GM12878 (cell line): ENCODE measurements around the gene TTLL10. TPM values are rescaled to one million over a fixed set of nuclear protein-coding genes. Genes with fewer than 3 reads are reported as not detected.

Source experiments
- ATAC-seq: fragments of 200-7000 bp; cut with Tn5 transposase; 3 replicates; pipeline ENCODE4 v1.9.1; 2020; ENCODE audit warnings: mild to moderate bottlenecking, moderate library complexity
- BruUV-seq: library from RNA; stranded (reverse); fragments of 400-500 nt; replicated peaks from 2 replicates; lab custom pipeline; 2021; lab: Mats Ljungman, UMichigan
- CTCF ChIA-PET: fragments of 300-600 bp; sonication (Branson Sonifier 250); formaldehyde crosslinking; extraction: SDS; loops from one replicate; lab custom pipeline; 2021; ENCODE audit warnings: inconsistent platforms; lab: Yijun Ruan, JAX
- POLR2A ChIA-PET: fragments of 350-600 bp; formaldehyde crosslinking; extraction: SDS; loops from one replicate; lab custom pipeline; 2021; ENCODE audit warnings: inconsistent platforms; lab: Charles Lee
- RAD21 ChIA-PET: fragments of 300-600 bp; sonication (Branson Sonifier 250); formaldehyde crosslinking; loops from one replicate; lab custom pipeline; 2023; ENCODE audit warnings: antibody characterized with exemption; ENCODE audit not compliant: unreplicated experiment; lab: Charles Lee
- SMC1A ChIA-PET: fragments of 300-600 bp; sonication (Branson Sonifier 250); formaldehyde crosslinking; loops from one replicate; lab custom pipeline; 2023; ENCODE audit not compliant: unreplicated experiment, uncharacterized antibody; lab: Charles Lee
- DNase-seq: peaks from one replicate; pipeline ENCODE4 v3.0.0-alpha.2; 2011; ENCODE audit warnings: low read depth, low spot score
- FAIRE-seq: peaks from 3 replicates; lab custom pipeline; 2011; peaks lifted over from hg19 to GRCh38; lab: Jason Lieb, UNC
- H2AFZ ChIP-seq: 2 replicates; pipeline ENCODE4 v1.6.0; 2011; ENCODE audit warnings: low read depth, low read length, control low read depth; ENCODE audit not compliant: control insufficient read depth
- H3K27ac ChIP-seq: 2 replicates; pipeline ENCODE4 v1.5.1; 2011; ENCODE audit warnings: control low read depth; ENCODE audit not compliant: control insufficient read depth, insufficient read depth
- H3K27me3 ChIP-seq, 2 experiments: replicated peaks in 1 of 2; 2 replicates each; pipeline versions ENCODE4 v1.6.0 to v1.6.1; 2011; ENCODE audit warnings: low read length in 1 of 2; ENCODE audit not compliant: control insufficient read depth in 2 of 2, insufficient read depth in 2 of 2
- H3K36me3 ChIP-seq, 2 experiments: 2 replicates each; pipeline ENCODE4 v1.5.1; 2011; ENCODE audit warnings: low read length in 1 of 2; ENCODE audit not compliant: control insufficient read depth in 2 of 2, insufficient read depth in 2 of 2
- H3K4me1 ChIP-seq: 2 replicates; pipeline ENCODE4 v1.6.1; 2011; ENCODE audit warnings: mild to moderate bottlenecking, low read length, moderate library complexity, mixed read lengths; ENCODE audit not compliant: control insufficient read depth, insufficient read depth
- H3K4me2 ChIP-seq: 2 replicates; pipeline ENCODE4 v1.6.0; 2011; ENCODE audit warnings: control low read depth; ENCODE audit not compliant: control insufficient read depth, insufficient read depth
- H3K4me3 ChIP-seq: fragments of 200-600 bp; sonication (generic); 2 replicates; pipeline ENCODE4 v1.5.1; 2016
- H3K79me2 ChIP-seq: 2 replicates; pipeline ENCODE4 v1.6.0; 2011; ENCODE audit warnings: low read length; ENCODE audit not compliant: control insufficient read depth, insufficient read depth
- H3K9ac ChIP-seq: 2 replicates; pipeline ENCODE4 v1.8.0; 2011; ENCODE audit warnings: low read length, control low read depth, mixed read lengths; ENCODE audit not compliant: control insufficient read depth, insufficient read depth
- H3K9me3 ChIP-seq: replicated peaks from 3 replicates; pipeline ENCODE4 v1.5.1; 2011; ENCODE audit warnings: mild to moderate bottlenecking, low read length; ENCODE audit not compliant: control insufficient read depth, insufficient read depth
- H4K20me1 ChIP-seq: 2 replicates; pipeline ENCODE4 v1.6.0; 2011; ENCODE audit not compliant: control insufficient read depth, insufficient read depth
- ATF7 ChIP-seq: fragments of 450-650 bp; IDR thresholded peaks from 2 replicates; pipeline ENCODE4 v1.6.1; 2016; ENCODE audit warnings: low read depth, mild to moderate bottlenecking
- HSF1 ChIP-seq: fragments of 150-350 bp; IDR thresholded peaks from 2 replicates; pipeline ENCODE4 v1.6.1; 2014; ENCODE audit warnings: mild to moderate bottlenecking, low read depth, low read length
- IKZF2 ChIP-seq, 2 experiments: fragments of 450-650 bp; IDR thresholded peaks; 2 replicates each; pipeline ENCODE4 v1.6.1; 2017; ENCODE audit warnings: mild to moderate bottlenecking in 2 of 2, moderate library complexity in 2 of 2
- LARP7 ChIP-seq: fragments of 450-650 bp; IDR thresholded peaks from 2 replicates; pipeline ENCODE4 v1.6.1; 2017; ENCODE audit warnings: mild to moderate bottlenecking
- MLLT1 ChIP-seq: fragments of 450-650 bp; IDR thresholded peaks from 2 replicates; pipeline ENCODE4 v1.6.1; 2016; ENCODE audit warnings: mild to moderate bottlenecking
- POLR2A ChIP-seq: IDR thresholded peaks from 2 replicates; pipeline ENCODE4 v1.6.1; 2011; ENCODE audit warnings: low read depth, mild to moderate bottlenecking, low read length
- POU2F2 ChIP-seq: IDR thresholded peaks from 3 replicates; pipeline ENCODE4 v1.6.1; 2011; ENCODE audit warnings: low read depth, mild to moderate bottlenecking, low read length, borderline replicate concordance
- RCOR1 ChIP-seq: conservative IDR thresholded peaks from 2 replicates; pipeline ENCODE4 v1.6.1; 2012; ENCODE audit warnings: low read depth, low read length, improper control_type of control experiment
- RELA ChIP-seq: fragments of 450-650 bp; IDR thresholded peaks from 2 replicates; pipeline ENCODE4 v1.8.0; 2014; ENCODE audit warnings: borderline replicate concordance; ENCODE audit not compliant: partially characterized antibody
- SKIL ChIP-seq: fragments of 450-650 bp; IDR thresholded peaks from 2 replicates; pipeline ENCODE4 v1.6.1; 2017; ENCODE audit warnings: mild to moderate bottlenecking, low read depth, inconsistent platforms; ENCODE audit not compliant: poor library complexity, severe bottlenecking
- ZSCAN29 ChIP-seq: fragments of 450-650 bp; IDR thresholded peaks from 2 replicates; pipeline ENCODE4 v1.6.1; 2017; ENCODE audit warnings: mild to moderate bottlenecking, moderate library complexity
- WGBS: methylation state at CpG from one replicate; pipeline ENCODE4 v1.1.6; 2016; ENCODE audit warnings: low lambda C conversion rate; ENCODE audit not compliant: insufficient replicate concordance, insufficient coverage; ENCODE audit errors: missing lambda C conversion rate; 5-methylcytosine and 5-hydroxymethylcytosine counted together
- in situ Hi-C: fragments of 300-500 bp; cut with MboI; formaldehyde crosslinking; loops from 9 replicates; pipeline ENCODE4 v1.14.3; 2018; ENCODE audit warnings: mixed read lengths
- intact Hi-C: fragments of 100-400 bp; cut with micrococcal nuclease; formaldehyde crosslinking; loops from one replicate; pipeline ENCODE4 v1.14.2; 2022; ENCODE audit not compliant: unreplicated experiment
- polyA plus RNA-seq, 11 experiments: library from polyadenylated mRNA; depleted of rRNA in 4 of 11; unstranded in 6 of 11; stranded (reverse) in 5 of 11; fragments of >200 nt; fragmentation: Nextera tagmentation in 4 of 11; fragmentation: Illumina TruSeq in 1 of 11; extraction: Ambion mirVana in 4 of 11; extraction: Trizol in 1 of 11; gene quantifications; 1 replicate in 1 of 11; 2 replicates in 10 of 11; pipeline versions ENCODE4 v1.2.1 to v1.2.3, GENCODE V29; 2011 to 2016; ENCODE audit warnings: inconsistent platforms in 2 of 11, missing spikeins in 2 of 11, low read depth in 1 of 11
- total RNA-seq, 4 experiments: library from RNA; depleted of rRNA in 3 of 4; stranded (reverse); fragments of >200 nt in 3 of 4; fragmentation: Illumina TruSeq in 1 of 4; extraction: Trizol in 1 of 4; gene quantifications; 2 replicates each; pipeline versions ENCODE4 v1.2.1 to v1.2.3, GENCODE V29; 2013 to 2021

Gene TTLL10
- total and polyA plus RNA-seq, 10 of the 15 experiments (the other 5 are each of a cell fraction or from before 2014, with no cell fraction given) = not detected

DNA sequence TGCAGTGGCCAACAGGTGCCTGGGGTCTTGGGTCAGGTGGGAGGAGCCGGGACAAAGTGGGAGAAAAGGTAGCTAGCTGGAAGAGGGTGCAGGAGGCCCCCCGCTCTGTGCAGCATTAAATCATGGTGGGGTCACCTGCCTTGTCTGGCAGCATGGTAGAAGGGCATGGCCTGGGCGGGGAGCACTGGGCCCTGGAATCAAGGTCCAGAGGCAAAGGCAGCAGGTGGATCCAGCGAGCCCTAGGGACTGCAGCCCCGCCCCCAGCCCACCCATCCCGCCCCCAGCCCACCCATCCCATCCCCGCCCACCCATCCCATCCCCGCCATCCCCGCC is 16.7 kb upstream of the TTLL10 start:
- POLR2A ChIA-PET = interaction anchor here (0.6 to 1.9 kb wide), 2 partner anchors 15 to 93 kb away, joined by 3 to 5 read pairs; no protein-coding TSS in a partner anchor
- no peak overlapping the region for H3K4me3 ChIP-seq
- no peaks in the 10 kb centered on the region for H3K27me3 ChIP-seq
- no peaks in the 10 kb centered on the region for H3K79me2 ChIP-seq
- in situ Hi-C loops = no loop called here
- no peak overlapping the region for H3K4me2 ChIP-seq
- H4K20me1 ChIP-seq = no peaks in the 10 kb centered on the region
- H3K36me3 ChIP-seq = no peaks in the 10 kb centered on the region
- no peak overlapping the region for H3K27ac ChIP-seq
- FAIRE-seq (no peak), ATAC-seq (peak; percentile 30), DNase-seq (no peak)
- 18% methylated on average over 6 of the region's 9 CpGs for WGBS
- SMC1A ChIA-PET = interaction anchor here (1.2 kb wide), 1 partner anchor 93 kb away, joined by 3 read pairs; no protein-coding TSS in a partner anchor
- RAD21 ChIA-PET = interaction anchor here (0.9 to 2.5 kb wide), 4 partner anchors 14 to 74 kb away, joined by 3 to 8 read pairs (median 6); no protein-coding TSS in a partner anchor
- peaks cover 7% of the 10 kb centered on the region for H3K4me1 ChIP-seq
- H2AFZ ChIP-seq = no peak overlapping the region
- TF ChIP-seq LARP7 = no peak
- TF ChIP-seq, all 136 proteins: peak for 0
- H3K9ac ChIP-seq = no peak overlapping the region
- CTCF ChIA-PET = no interaction called here
- BruUV-seq = no TSS peak
- intact Hi-C loops = no loop called here
- no peaks in the 10 kb centered on the region; the same call in 2 of the 3 replicates for H3K9me3 ChIP-seq

GRCh38 chr1:1157426-1157913 is 16.2 kb upstream of the TTLL10 start:
- Histone ChIP-seq H3K9ac (peak overlapping the region; percentile 95), H3K4me2 (peak overlapping the region; percentile 100), H4K20me1 (no peaks in the 10 kb centered on the region), H3K27me3 (no peaks in the 10 kb centered on the region), H2AFZ (peak overlapping the region; percentile 74), H3K4me1 (peaks cover 7% of the 10 kb centered on the region), H3K79me2 (no peaks in the 10 kb centered on the region), H3K36me3 (no peaks in the 10 kb centered on the region), H3K27ac (peak overlapping the region; percentile 73), H3K4me3 (peak overlapping the region; percentile 93), H3K9me3 (no peaks in the 10 kb centered on the region; the same call in 2 of the 3 replicates)
- ChIA-PET RAD21 (interaction anchor here (0.9 to 2.5 kb wide), 4 partner anchors 14 to 74 kb away, joined by 3 to 8 read pairs (median 6); no protein-coding TSS in a partner anchor), SMC1A (interaction anchor here (1.5 kb wide), 1 partner anchor 74 kb away, joined by 3 read pairs; no protein-coding TSS in a partner anchor), POLR2A (interaction anchor here (0.6 to 1.9 kb wide), 2 partner anchors 14 to 93 kb away, joined by 3 to 5 read pairs; no protein-coding TSS in a partner anchor), CTCF (interaction anchor here (1.0 to 1.5 kb wide), 2 partner anchors 13 to 93 kb away, joined by 3 read pairs; no protein-coding TSS in a partner anchor)
- in situ Hi-C loops (no loop called here), intact Hi-C loops (no loop called here)
- TSS peak; percentile 99 for BruUV-seq
- ATAC-seq (peak; percentile 89), FAIRE-seq (peak; percentile 69), DNase-seq (no peak)
- 0% methylated on average over 24 of the region's 29 CpGs for WGBS
- no peak for TF ChIP-seq ATF7
- TF ChIP-seq POU2F2 = peak; percentile 17; the same call in 1 of the 3 replicates
- no peak for TF ChIP-seq HSF1
- no peak for TF ChIP-seq SKIL
- TF ChIP-seq MLLT1 = 0 out of 2 replicates have a peak, but pooled peaks have one; percentile 31
- peak in 1 of 2 experiments; percentile 31; a peak in 3 of 4 replicates for TF ChIP-seq IKZF2 (IDR thresholded peaks at IDR 0.05)
- peak; percentile 10 for TF ChIP-seq RELA
- TF ChIP-seq ZSCAN29 = no peak
- TF ChIP-seq POLR2A = peak; percentile 18; the same call in 1 of the 2 replicates
- TF ChIP-seq RCOR1 = no peak
